MM.1S (cell line): Measurements from ENCODE around the gene CCDC88B.

ENCODE experiments used
- DNase-seq: peaks from one replicate; pipeline ENCODE4 v3.0.0-alpha.2; 2015
- H2AFZ ChIP-seq: fragments of 300-600 bp; sonication (generic); 2 replicates; pipeline ENCODE4 v1.6.0; 2016; ENCODE audit warnings: antibody characterized with exemption, low read length
- H3F3A ChIP-seq: fragments of 300-600 bp; sonication (generic); 2 replicates; pipeline ENCODE4 v1.6.1; 2016; ENCODE audit warnings: mild to moderate bottlenecking, antibody characterized with exemption, low read length, moderate library complexity, mixed read lengths; ENCODE audit not compliant: insufficient read depth
- H3K27ac ChIP-seq: fragments of 300-600 bp; sonication (generic); 2 replicates; pipeline ENCODE4 v1.5.1; 2016; ENCODE audit warnings: mild to moderate bottlenecking, low read length
- H3K27me3 ChIP-seq: fragments of 300-600 bp; sonication (generic); replicated peaks from 2 replicates; pipeline ENCODE4 v1.6.0; 2016; ENCODE audit warnings: low read length; ENCODE audit not compliant: insufficient read depth
- H3K36me3 ChIP-seq: fragments of 300-600 bp; sonication (generic); replicated peaks from 2 replicates; pipeline ENCODE4 v1.6.1; 2016; ENCODE audit warnings: mild to moderate bottlenecking, low read length, mixed read lengths; ENCODE audit not compliant: insufficient read depth
- H3K4me1 ChIP-seq: fragments of 300-600 bp; sonication (generic); 2 replicates; pipeline ENCODE4 v1.6.1; 2016; ENCODE audit warnings: low read length, mixed read lengths
- H3K4me2 ChIP-seq: fragments of 300-600 bp; sonication (generic); 2 replicates; pipeline ENCODE4 v1.6.0; 2016; ENCODE audit warnings: low read depth, low read length
- H3K4me3 ChIP-seq: fragments of 300-600 bp; sonication (generic); 2 replicates; pipeline ENCODE4 v1.5.1; 2016; ENCODE audit warnings: low read length, mixed read lengths
- H3K79me2 ChIP-seq: fragments of 300-600 bp; sonication (generic); 2 replicates; pipeline ENCODE4 v1.6.1; 2016; ENCODE audit warnings: mixed run types, low read length, mixed read lengths
- H3K9ac ChIP-seq: fragments of 300-600 bp; sonication (generic); 2 replicates; pipeline ENCODE4 v1.6.1; 2016; ENCODE audit warnings: low read length, mixed read lengths
- H3K9me2 ChIP-seq: fragments of 300-600 bp; sonication (generic); replicated peaks from 2 replicates; pipeline ENCODE4 v1.6.1; 2016; ENCODE audit warnings: mild to moderate bottlenecking, low read length, mixed read lengths; ENCODE audit not compliant: insufficient read depth
- H3K9me3 ChIP-seq: fragments of 300-600 bp; sonication (generic); replicated peaks from 2 replicates; pipeline ENCODE4 v1.6.1; 2016; ENCODE audit warnings: mild to moderate bottlenecking, low read length, mixed read lengths; ENCODE audit not compliant: insufficient read depth
- H4K20me1 ChIP-seq: fragments of 300-600 bp; sonication (generic); 2 replicates; pipeline ENCODE4 v1.6.1; 2016; ENCODE audit warnings: mild to moderate bottlenecking, low read length, moderate library complexity, mixed read lengths; ENCODE audit not compliant: insufficient read depth
- EZH2 ChIP-seq: fragments of 300-600 bp; sonication (generic); optimal IDR thresholded peaks from 2 replicates; pipeline ENCODE3; 2017; ENCODE audit warnings: low read depth, mild to moderate bottlenecking, antibody characterized with exemption, low read length, mixed read lengths
- EZH2phosphoT487 ChIP-seq: fragments of 300-600 bp; sonication (generic); IDR thresholded peaks from 2 replicates; pipeline ENCODE4 v1.6.1; 2018; ENCODE audit warnings: antibody characterized with exemption, low read length
- TF ChIP-seq, protein P1 (sequence below): fragments of 300-600 bp; sonication (generic); IDR thresholded peaks from 2 replicates; pipeline ENCODE4 v1.5.1; 2016; ENCODE audit warnings: antibody characterized with exemption, low read length, mixed read lengths

Gene CCDC88B

DNA sequence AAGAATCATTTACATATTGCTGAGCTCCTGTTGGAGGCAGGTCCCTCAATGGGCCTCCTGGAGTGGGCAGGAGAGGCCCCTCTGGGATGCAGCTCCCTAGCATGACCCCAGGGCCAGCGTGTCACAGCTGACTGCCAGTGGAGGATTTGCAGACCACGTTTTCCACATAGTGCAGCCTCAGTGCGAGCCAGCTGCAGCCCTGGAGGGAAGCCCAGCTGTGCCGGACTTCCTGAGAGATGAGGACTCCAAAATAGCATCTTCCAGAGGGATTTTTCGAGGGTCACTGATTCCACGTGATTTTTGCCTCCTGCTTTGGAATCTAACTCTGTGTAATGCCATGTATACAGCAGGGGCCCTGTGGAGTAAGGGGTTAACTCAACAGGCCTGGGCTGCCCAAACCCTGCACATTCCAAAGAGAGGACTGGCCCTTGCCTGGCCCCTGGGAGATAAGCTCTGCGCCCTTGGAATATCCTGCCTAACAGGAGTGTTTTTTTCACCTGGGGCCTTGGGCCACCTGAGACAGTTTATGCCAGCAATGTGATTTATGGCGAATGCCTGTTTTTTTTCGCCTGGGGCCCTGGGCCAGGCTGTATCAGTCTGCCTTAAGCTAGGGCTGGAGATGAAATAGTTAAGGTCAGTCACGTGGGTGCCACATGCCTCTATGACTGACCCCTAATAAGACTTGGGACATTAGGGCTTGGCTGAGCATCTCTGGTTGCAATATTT, 66.4 kb downstream of the CCDC88B start:
- no peak for DNase-seq
- TF ChIP-seq, protein P1, sequence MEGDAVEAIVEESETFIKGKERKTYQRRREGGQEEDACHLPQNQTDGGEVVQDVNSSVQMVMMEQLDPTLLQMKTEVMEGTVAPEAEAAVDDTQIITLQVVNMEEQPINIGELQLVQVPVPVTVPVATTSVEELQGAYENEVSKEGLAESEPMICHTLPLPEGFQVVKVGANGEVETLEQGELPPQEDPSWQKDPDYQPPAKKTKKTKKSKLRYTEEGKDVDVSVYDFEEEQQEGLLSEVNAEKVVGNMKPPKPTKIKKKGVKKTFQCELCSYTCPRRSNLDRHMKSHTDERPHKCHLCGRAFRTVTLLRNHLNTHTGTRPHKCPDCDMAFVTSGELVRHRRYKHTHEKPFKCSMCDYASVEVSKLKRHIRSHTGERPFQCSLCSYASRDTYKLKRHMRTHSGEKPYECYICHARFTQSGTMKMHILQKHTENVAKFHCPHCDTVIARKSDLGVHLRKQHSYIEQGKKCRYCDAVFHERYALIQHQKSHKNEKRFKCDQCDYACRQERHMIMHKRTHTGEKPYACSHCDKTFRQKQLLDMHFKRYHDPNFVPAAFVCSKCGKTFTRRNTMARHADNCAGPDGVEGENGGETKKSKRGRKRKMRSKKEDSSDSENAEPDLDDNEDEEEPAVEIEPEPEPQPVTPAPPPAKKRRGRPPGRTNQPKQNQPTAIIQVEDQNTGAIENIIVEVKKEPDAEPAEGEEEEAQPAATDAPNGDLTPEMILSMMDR: no peak
- TF ChIP-seq EZH2phosphoT487 (no peak), EZH2 (no peak)
- Histone ChIP-seq H3K79me2 (no peaks in the 10 kb centered on the region), H2AFZ (no peak overlapping the region), H3K4me3 (no peak overlapping the region), H3K4me1 (no peaks in the 10 kb centered on the region), H3K9me2 (no peaks in the 10 kb centered on the region), H3K4me2 (no peak overlapping the region), H3K9me3 (no peaks in the 10 kb centered on the region), H3K36me3 (no peaks in the 10 kb centered on the region), H3K9ac (no peak overlapping the region), H3F3A (no peaks in the 10 kb centered on the region), H4K20me1 (no peaks in the 10 kb centered on the region), H3K27ac (no peak overlapping the region), H3K27me3 (peaks cover 83% of the 10 kb centered on the region)
